H1 (cell line): ENCODE data around the gene PROK1. TPM values are rescaled to one million over a fixed set of nuclear protein-coding genes. Genes with fewer than 3 reads are reported as not detected.

ENCODE experiments used
- CTCF ChIA-PET: fragments of 300-600 bp; sonication (Branson Sonifier 250); formaldehyde crosslinking; loops from one replicate; lab custom pipeline; 2021; ENCODE audit not compliant: partially characterized antibody; lab: Charles Lee
- POLR2A ChIA-PET: fragments of 300-600 bp; sonication (Branson Sonifier 250); formaldehyde crosslinking; loops from one replicate; lab custom pipeline; 2021; ENCODE audit warnings: inconsistent platforms; ENCODE audit not compliant: partially characterized antibody; lab: Charles Lee
- DNase-seq, 2 experiments: peaks; one replicate each; pipeline versions ENCODE4 v3.0.0 to v3.0.0-alpha.2; 2010 to 2022; ENCODE audit warnings: low spot score in 2 of 2, low read depth in 1 of 2, mixed read lengths in 1 of 2
- FAIRE-seq: peaks from 2 replicates; lab custom pipeline; 2011; peaks lifted over from hg19 to GRCh38; lab: Jason Lieb, UNC
- H2AFZ ChIP-seq: 2 replicates; pipeline ENCODE4 v1.8.1; 2012; ENCODE audit warnings: low read length, inconsistent platforms
- H2AK5ac ChIP-seq: 2 replicates; pipeline ENCODE4 v1.6.1; 2013; ENCODE audit warnings: low read depth, low read length
- H2BK120ac ChIP-seq: replicated peaks from 2 replicates; pipeline ENCODE3; 2013; ENCODE audit warnings: low read depth, low read length, inconsistent platforms
- H2BK12ac ChIP-seq: 2 replicates; pipeline ENCODE4 v1.6.1; 2013; ENCODE audit warnings: low read depth, low read length
- H2BK15ac ChIP-seq: 2 replicates; pipeline ENCODE4 v1.6.1; 2013; ENCODE audit warnings: low read length
- H2BK20ac ChIP-seq: 2 replicates; pipeline ENCODE4 v1.6.1; 2013; ENCODE audit warnings: low read length
- H2BK5ac ChIP-seq: 2 replicates; pipeline ENCODE4 v1.6.1; 2013; ENCODE audit warnings: low read depth, low read length
- H3K14ac ChIP-seq: 2 replicates; pipeline ENCODE4 v1.6.1; 2013; ENCODE audit warnings: inconsistent platforms; ENCODE audit not compliant: insufficient read length
- H3K18ac ChIP-seq: 2 replicates; pipeline ENCODE4 v1.6.1; 2013; ENCODE audit warnings: low read length; ENCODE audit errors: extremely low read depth
- H3K23ac ChIP-seq: 2 replicates; pipeline ENCODE4 v1.6.1; 2013; ENCODE audit warnings: inconsistent platforms; ENCODE audit not compliant: insufficient read length
- H3K23me2 ChIP-seq: 2 replicates; pipeline ENCODE4 v1.6.1; 2013; ENCODE audit warnings: low read depth, low read length
- H3K27ac ChIP-seq: 2 replicates; pipeline ENCODE4 v1.6.1; 2011; ENCODE audit warnings: low read depth, low read length, inconsistent platforms
- H3K27me3 ChIP-seq, 4 experiments: replicated peaks in 1 of 4; 1 replicate in 1 of 4; 2 replicates in 3 of 4; pipeline versions ENCODE4 v1.6.1 to v1.8.1; 2011 to 2013; ENCODE audit warnings: low read length in 3 of 4, mild to moderate bottlenecking in 3 of 4, inconsistent platforms in 2 of 4, mixed read lengths in 2 of 4, moderate library complexity in 1 of 4; ENCODE audit not compliant: control insufficient read depth in 3 of 4, insufficient read depth in 3 of 4; ENCODE audit errors: extremely low read depth in 1 of 4
- H3K36me3 ChIP-seq, 4 experiments: 2 replicates each; pipeline versions ENCODE4 v1.6.1 to v1.8.1; 2011 to 2013; ENCODE audit warnings: mild to moderate bottlenecking in 4 of 4, low read length in 3 of 4, moderate library complexity in 2 of 4, control low read depth in 1 of 4, inconsistent platforms in 1 of 4; ENCODE audit not compliant: insufficient read depth in 4 of 4, control insufficient read depth in 2 of 4
- H3K4ac ChIP-seq: replicated peaks from 2 replicates; pipeline ENCODE3; 2013; ENCODE audit warnings: low read length, low read depth, mixed read lengths, inconsistent platforms; ENCODE audit not compliant: insufficient read length
- H3K4me1 ChIP-seq, 4 experiments: replicated peaks in 1 of 4; 1 replicate in 1 of 4; 2 replicates in 3 of 4; pipeline versions ENCODE4 v1.6.1 to v1.8.1; 2011 to 2013; ENCODE audit warnings: low read length in 3 of 4, inconsistent platforms in 2 of 4, mixed read lengths in 1 of 4; ENCODE audit not compliant: insufficient read depth in 4 of 4, control insufficient read depth in 3 of 4
- H3K4me2 ChIP-seq, 2 experiments: 2 replicates each; pipeline versions ENCODE4 v1.6.1 to v1.8.1; 2011 to 2013; ENCODE audit warnings: low read depth in 2 of 2, low read length in 2 of 2, control low read depth in 1 of 2, inconsistent platforms in 1 of 2, mild to moderate bottlenecking in 1 of 2; ENCODE audit not compliant: insufficient read depth in 1 of 2
- H3K4me3 ChIP-seq, 4 experiments: fragments of 200-600, 300-600 bp in 1 of 4; sonication (generic), shearing (Covaris generic), sonication (Bioruptor Twin) in 1 of 4; 2 replicates each; pipeline versions ENCODE4 v1.5.1 to v1.8.1; 2011 to 2016; ENCODE audit warnings: low read length in 4 of 4, low read depth in 3 of 4, control low read depth in 2 of 4, inconsistent platforms in 2 of 4, mild to moderate bottlenecking in 2 of 4, mixed read lengths in 1 of 4, moderate library complexity in 1 of 4; ENCODE audit not compliant: insufficient read depth in 2 of 4; ENCODE audit errors: extremely low read depth in 1 of 4
- H3K56ac ChIP-seq: replicated peaks from 2 replicates; pipeline ENCODE3; 2013; ENCODE audit warnings: low read depth, mild to moderate bottlenecking, mixed read lengths, low read length, inconsistent platforms; ENCODE audit not compliant: insufficient read length
- H3K79me1 ChIP-seq: 2 replicates; pipeline ENCODE4 v1.6.1; 2013; ENCODE audit warnings: low read depth, low read length, control low read depth
- H3K79me2 ChIP-seq, 2 experiments: 2 replicates each; pipeline versions ENCODE4 v1.6.1 to v1.8.1; 2012 to 2013; ENCODE audit warnings: low read length in 2 of 2, mild to moderate bottlenecking in 2 of 2, inconsistent platforms in 1 of 2; ENCODE audit not compliant: insufficient read depth in 2 of 2, control insufficient read depth in 1 of 2
- H3K9ac ChIP-seq, 4 experiments: replicated peaks in 1 of 4; 1 replicate in 1 of 4; 2 replicates in 3 of 4; pipeline versions ENCODE4 v1.6.1 to v1.8.1; 2011 to 2013; ENCODE audit warnings: low read depth in 3 of 4, low read length in 3 of 4, control low read depth in 2 of 4, mild to moderate bottlenecking in 2 of 4, moderate library complexity in 2 of 4, inconsistent platforms in 1 of 4; ENCODE audit errors: extremely low read depth in 1 of 4
- H3K9me3 ChIP-seq, 2 experiments: 2 replicates each; pipeline versions ENCODE4 v1.6.1 to v1.8.1; 2012 to 2013; ENCODE audit warnings: mild to moderate bottlenecking in 2 of 2, moderate library complexity in 2 of 2, control low read depth in 1 of 2, inconsistent platforms in 1 of 2, low read depth in 1 of 2, low read length in 1 of 2, mixed read lengths in 1 of 2; ENCODE audit not compliant: insufficient read depth in 2 of 2
- H4K20me1 ChIP-seq, 2 experiments: replicated peaks in 1 of 2; 2 replicates each; pipeline versions ENCODE3 to v1.8.1; 2011 to 2013; ENCODE audit warnings: inconsistent platforms in 2 of 2, low read length in 2 of 2, mild to moderate bottlenecking in 1 of 2; ENCODE audit not compliant: insufficient read depth in 2 of 2, control insufficient read depth in 1 of 2
- H4K5ac ChIP-seq: 2 replicates; pipeline ENCODE4 v1.6.1; 2013; ENCODE audit warnings: low read length, low read depth, mixed read lengths, inconsistent platforms; ENCODE audit not compliant: insufficient read length
- H4K8ac ChIP-seq: 2 replicates; pipeline ENCODE4 v1.8.0; 2013; ENCODE audit warnings: mild to moderate bottlenecking, moderate library complexity, low read length, inconsistent platforms; ENCODE audit not compliant: insufficient read depth; ENCODE audit errors: extremely low read depth
- H4K91ac ChIP-seq: replicated peaks from 2 replicates; pipeline ENCODE3; 2013; ENCODE audit warnings: low read length, mixed read lengths, inconsistent platforms; ENCODE audit not compliant: insufficient read length
- CTBP2 ChIP-seq: IDR thresholded peaks from 2 replicates; pipeline ENCODE4 v1.7.0; 2011; ENCODE audit warnings: borderline replicate concordance, mild to moderate bottlenecking, moderate library complexity, mixed read lengths, low read length; ENCODE audit not compliant: insufficient read depth, insufficient read length
- GTF2F1 ChIP-seq: IDR thresholded peaks from 2 replicates; pipeline ENCODE4 v1.6.1; 2012; ENCODE audit warnings: low read depth, low read length, improper control_type of control experiment, borderline replicate concordance
- RXRA ChIP-seq: IDR thresholded peaks from 2 replicates; pipeline ENCODE4 v1.6.1; 2011; ENCODE audit warnings: low read depth, mild to moderate bottlenecking, low read length, moderate library complexity; ENCODE audit not compliant: insufficient read depth
- YY1 ChIP-seq: IDR thresholded peaks from 2 replicates; pipeline ENCODE4 v1.6.1; 2011; ENCODE audit warnings: low read depth, mild to moderate bottlenecking, low read length
- WGBS, 2 experiments: shearing (Covaris generic) in 1 of 2; methylation state at CpG; one replicate each; pipeline versions ENCODE4 v1.1.6 to v1.1.7; 2013 to 2015; ENCODE audit warnings: low lambda C conversion rate in 2 of 2, mixed read lengths in 2 of 2, inconsistent platforms in 1 of 2, low coverage in 1 of 2, missing lambda C conversion rate in 1 of 2; ENCODE audit not compliant: insufficient replicate concordance in 2 of 2, insufficient coverage in 1 of 2, insufficient read length in 1 of 2; ENCODE audit errors: extremely low coverage in 1 of 2, missing lambda C conversion rate in 1 of 2; 5-methylcytosine and 5-hydroxymethylcytosine counted together
- polyA plus RNA-seq, 7 experiments: library from polyadenylated mRNA; depleted of rRNA in 3 of 7; stranded (reverse) in 5 of 7; unstranded in 2 of 7; fragments of >200 nt in 5 of 7; fragments of 200-250 nt in 2 of 7; gene quantifications; 1 replicate in 5 of 7; 2 replicates in 1 of 7; 4 replicates in 1 of 7; pipeline versions ENCODE4 v1.2.1 to v1.2.3, GENCODE V29; 2011 to 2013; ENCODE audit warnings: missing spikeins in 2 of 7, mixed read lengths in 2 of 7
- total RNA-seq: library from RNA; stranded (reverse); fragmentation: NEBNext Ultra II Directional; extraction: Animal tissue kit (Norgen Biotek cat#: 25700); gene quantifications from 2 replicates; pipeline ENCODE4 v1.2.1, GENCODE V29; 2021
- TF ChIP-seq, protein P1 (sequence below), 3 experiments: IDR thresholded peaks; 1 replicate in 2 of 3; 2 replicates in 1 of 3; pipeline versions ENCODE4 v1.5.1 to v1.6.1; 2011; ENCODE audit warnings: low read length in 3 of 3, mild to moderate bottlenecking in 3 of 3, inconsistent platforms in 2 of 3, low read depth in 1 of 3, moderate library complexity in 1 of 3; ENCODE audit not compliant: insufficient read depth in 1 of 3; ENCODE audit errors: control extremely low read depth in 1 of 3

Gene PROK1
- total and polyA plus RNA-seq, 2 of the 8 experiments (the other 6 are each of a cell fraction or from before 2014, with no cell fraction given): 0.12 TPM; not detected in 1

DNA sequence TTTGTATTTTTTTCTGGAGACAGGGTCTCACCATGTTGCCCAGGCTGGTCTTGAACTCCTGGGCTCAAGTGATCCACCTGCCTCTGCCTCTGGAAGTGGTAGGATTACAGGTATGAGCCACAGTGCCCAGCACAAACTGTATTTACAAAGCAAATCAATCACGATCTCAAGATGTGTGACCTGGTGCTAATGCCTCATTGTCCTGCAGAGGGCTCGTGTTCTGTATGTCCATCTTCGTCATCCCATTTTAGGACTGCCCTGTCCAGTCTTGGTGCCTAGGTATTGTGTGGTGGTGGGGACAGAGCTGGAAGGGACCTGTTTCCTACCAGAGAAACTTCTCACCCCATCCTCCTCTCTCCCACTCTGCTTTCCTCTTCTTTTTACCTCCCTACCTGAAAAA lies 20.2 kb downstream of the PROK1 start:
- H3K9ac ChIP-seq: no peak overlapping the region
- no peaks in the 10 kb centered on the region for H4K20me1 ChIP-seq
- no peak overlapping the region for H3K4ac ChIP-seq
- FAIRE-seq (no peak), DNase-seq (no peak)
- H3K4me3 ChIP-seq: no peak overlapping the region
- H3K79me2 ChIP-seq: no peaks in the 10 kb centered on the region
- ChIA-PET POLR2A (no interaction called here), CTCF (interaction anchor here (1.3 kb wide), 3 partner anchors 12 to 59 kb away, joined by 3 to 5 read pairs (median 3); no protein-coding TSS in a partner anchor)
- no peak overlapping the region for H4K8ac ChIP-seq
- no peak overlapping the region for H2AFZ ChIP-seq
- no peak overlapping the region for H2AK5ac ChIP-seq
- no peak overlapping the region for H2BK120ac ChIP-seq
- H2BK20ac ChIP-seq: no peak overlapping the region
- no peaks in the 10 kb centered on the region for H3K9me3 ChIP-seq
- H3K23me2 ChIP-seq: no peaks in the 10 kb centered on the region; the same call in 1 of the 2 replicates
- H4K5ac ChIP-seq: no peak overlapping the region
- no peaks in the 10 kb centered on the region for H3K36me3 ChIP-seq
- H2BK15ac ChIP-seq: no peak overlapping the region
- WGBS, 2 experiments: 100% methylated on average over 3 of the region's 3 CpGs; no CpG with 5 or more reads in 1 of the 2 experiments
- no peak overlapping the region for H3K4me2 ChIP-seq
- no peak for TF ChIP-seq CTBP2
- no peak for TF ChIP-seq RXRA
- TF ChIP-seq GTF2F1: no peak
- TF ChIP-seq, protein P1, sequence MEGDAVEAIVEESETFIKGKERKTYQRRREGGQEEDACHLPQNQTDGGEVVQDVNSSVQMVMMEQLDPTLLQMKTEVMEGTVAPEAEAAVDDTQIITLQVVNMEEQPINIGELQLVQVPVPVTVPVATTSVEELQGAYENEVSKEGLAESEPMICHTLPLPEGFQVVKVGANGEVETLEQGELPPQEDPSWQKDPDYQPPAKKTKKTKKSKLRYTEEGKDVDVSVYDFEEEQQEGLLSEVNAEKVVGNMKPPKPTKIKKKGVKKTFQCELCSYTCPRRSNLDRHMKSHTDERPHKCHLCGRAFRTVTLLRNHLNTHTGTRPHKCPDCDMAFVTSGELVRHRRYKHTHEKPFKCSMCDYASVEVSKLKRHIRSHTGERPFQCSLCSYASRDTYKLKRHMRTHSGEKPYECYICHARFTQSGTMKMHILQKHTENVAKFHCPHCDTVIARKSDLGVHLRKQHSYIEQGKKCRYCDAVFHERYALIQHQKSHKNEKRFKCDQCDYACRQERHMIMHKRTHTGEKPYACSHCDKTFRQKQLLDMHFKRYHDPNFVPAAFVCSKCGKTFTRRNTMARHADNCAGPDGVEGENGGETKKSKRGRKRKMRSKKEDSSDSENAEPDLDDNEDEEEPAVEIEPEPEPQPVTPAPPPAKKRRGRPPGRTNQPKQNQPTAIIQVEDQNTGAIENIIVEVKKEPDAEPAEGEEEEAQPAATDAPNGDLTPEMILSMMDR (IDR thresholded peaks at IDR 0.05; ENCODE audit: control extremely low read depth in 1 of 3, insufficient read depth in 1 of 3, low read depth in 1 of 3, low read length in 3 of 3): peak in 1 of 3 experiments; percentile 28; a peak in 1 of 4 replicates
- TF ChIP-seq YY1: no peak
- H3K79me1 ChIP-seq: no peaks in the 10 kb centered on the region; the same call in 1 of the 2 replicates
- no peak overlapping the region for H3K23ac ChIP-seq
- no peak overlapping the region for H3K27ac ChIP-seq
- H3K27me3 ChIP-seq: no peaks in the 10 kb centered on the region
- H3K56ac ChIP-seq: no peak overlapping the region
- no peak overlapping the region for H2BK5ac ChIP-seq
- no peak overlapping the region for H3K14ac ChIP-seq
- no peaks in the 10 kb centered on the region for H3K4me1 ChIP-seq
- no peak overlapping the region for H2BK12ac ChIP-seq
- no peak overlapping the region for H3K18ac ChIP-seq
- H4K91ac ChIP-seq: no peak overlapping the region
